Glutamatergic neuron (in vitro differentiated cells): ENCODE data around the gene HADHB. TPM values are rescaled to one million over a fixed set of nuclear protein-coding genes. Genes with fewer than 3 reads are reported as not detected.

ENCODE experiments used
- DNase-seq: peaks from one replicate; pipeline ENCODE4 v3.0.0; 2022
- H3K27ac Mint-ChIP-seq: one replicate; pipeline ENCODE4 v1.8.0; 2020; ENCODE audit warnings: mild to moderate bottlenecking, mixed read lengths, inconsistent platforms; ENCODE audit not compliant: unreplicated experiment
- H3K27me3 Mint-ChIP-seq: one replicate; pipeline ENCODE4 v1.8.0; 2020; ENCODE audit warnings: mild to moderate bottlenecking, moderate library complexity, mixed read lengths, inconsistent platforms; ENCODE audit not compliant: unreplicated experiment
- H3K36me3 Mint-ChIP-seq: one replicate; pipeline ENCODE4 v1.8.0; 2020; ENCODE audit warnings: mild to moderate bottlenecking, mixed read lengths, inconsistent platforms; ENCODE audit not compliant: unreplicated experiment
- H3K4me1 Mint-ChIP-seq: one replicate; pipeline ENCODE4 v1.8.0; 2020; ENCODE audit warnings: mild to moderate bottlenecking, low read depth, mixed read lengths, inconsistent platforms; ENCODE audit not compliant: unreplicated experiment
- H3K4me3 Mint-ChIP-seq: one replicate; pipeline ENCODE4 v1.8.0; 2020; ENCODE audit warnings: mild to moderate bottlenecking, mixed read lengths, inconsistent platforms; ENCODE audit not compliant: unreplicated experiment
- H3K9me3 Mint-ChIP-seq: one replicate; pipeline ENCODE4 v1.8.0; 2020; ENCODE audit warnings: mild to moderate bottlenecking, moderate library complexity, mixed read lengths, inconsistent platforms; ENCODE audit not compliant: unreplicated experiment
- total RNA-seq: library from RNA; stranded (reverse); fragmentation: NEBNext Ultra II Directional; extraction: Animal tissue kit (Norgen Biotek cat#: 25700); gene quantifications from one replicate; pipeline ENCODE4 v1.2.1, GENCODE V29; 2021; ENCODE audit not compliant: unreplicated experiment
- TF ChIP-seq, protein P1 (sequence below): fragments of 200-600 bp; sonication (generic); IDR thresholded peaks from one replicate; pipeline ENCODE4 v1.5.0; 2021; ENCODE audit not compliant: partially characterized antibody, unreplicated experiment

HADHB gene
- total RNA-seq, 1 donor from 2014 or later = 30.5 TPM

DNA sequence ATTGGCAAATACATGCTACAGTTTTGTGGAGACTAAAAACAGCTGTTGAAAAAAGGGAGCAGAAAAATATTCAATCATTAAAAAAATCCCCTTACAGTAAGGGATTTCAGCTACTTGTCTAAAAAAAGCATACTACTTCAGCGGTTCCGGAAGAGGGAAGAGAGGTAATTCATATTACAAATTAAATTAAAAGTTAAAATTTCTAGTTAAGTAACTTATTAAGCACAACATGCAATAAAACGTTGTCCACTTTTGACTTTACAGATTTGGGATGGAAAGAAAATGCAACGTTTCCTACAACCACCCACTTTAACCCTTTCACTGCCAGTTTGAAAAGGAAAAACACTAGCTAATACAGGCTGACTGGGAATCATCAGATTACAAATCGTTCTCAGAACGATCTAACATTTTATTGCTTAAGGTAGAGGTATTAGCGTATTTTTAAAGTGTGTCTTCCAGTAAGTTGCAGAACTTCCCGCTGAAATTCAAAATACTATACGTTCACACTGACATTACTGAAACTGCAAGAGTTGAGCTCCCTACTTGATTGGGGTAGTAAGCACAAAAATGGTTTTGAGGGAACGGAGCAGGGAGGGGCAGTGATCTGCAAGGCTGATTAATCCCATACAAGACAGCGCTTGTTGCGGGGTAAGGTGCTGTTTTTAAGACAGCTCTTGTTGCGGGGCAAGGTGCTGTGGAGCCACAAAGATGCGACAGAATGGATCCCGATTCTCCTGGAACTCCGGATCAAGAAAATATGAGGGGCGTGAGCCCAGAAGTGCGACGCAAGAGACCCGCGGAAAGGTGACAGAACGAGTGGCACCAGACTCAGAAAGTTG, 1.1 kb upstream of the HADHB start:
- peak overlapping the region; percentile 96 for H3K4me3 Mint-ChIP-seq
- TF ChIP-seq, protein P1, sequence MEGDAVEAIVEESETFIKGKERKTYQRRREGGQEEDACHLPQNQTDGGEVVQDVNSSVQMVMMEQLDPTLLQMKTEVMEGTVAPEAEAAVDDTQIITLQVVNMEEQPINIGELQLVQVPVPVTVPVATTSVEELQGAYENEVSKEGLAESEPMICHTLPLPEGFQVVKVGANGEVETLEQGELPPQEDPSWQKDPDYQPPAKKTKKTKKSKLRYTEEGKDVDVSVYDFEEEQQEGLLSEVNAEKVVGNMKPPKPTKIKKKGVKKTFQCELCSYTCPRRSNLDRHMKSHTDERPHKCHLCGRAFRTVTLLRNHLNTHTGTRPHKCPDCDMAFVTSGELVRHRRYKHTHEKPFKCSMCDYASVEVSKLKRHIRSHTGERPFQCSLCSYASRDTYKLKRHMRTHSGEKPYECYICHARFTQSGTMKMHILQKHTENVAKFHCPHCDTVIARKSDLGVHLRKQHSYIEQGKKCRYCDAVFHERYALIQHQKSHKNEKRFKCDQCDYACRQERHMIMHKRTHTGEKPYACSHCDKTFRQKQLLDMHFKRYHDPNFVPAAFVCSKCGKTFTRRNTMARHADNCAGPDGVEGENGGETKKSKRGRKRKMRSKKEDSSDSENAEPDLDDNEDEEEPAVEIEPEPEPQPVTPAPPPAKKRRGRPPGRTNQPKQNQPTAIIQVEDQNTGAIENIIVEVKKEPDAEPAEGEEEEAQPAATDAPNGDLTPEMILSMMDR = no peak
- no peak for DNase-seq
- peaks cover 5% of the 10 kb centered on the region for H3K9me3 Mint-ChIP-seq
- peaks cover 9% of the 10 kb centered on the region for H3K4me1 Mint-ChIP-seq
- H3K27ac Mint-ChIP-seq = peak overlapping the region; percentile 93
- H3K27me3 Mint-ChIP-seq = no peaks in the 10 kb centered on the region
- H3K36me3 Mint-ChIP-seq = no peaks in the 10 kb centered on the region

DNA sequence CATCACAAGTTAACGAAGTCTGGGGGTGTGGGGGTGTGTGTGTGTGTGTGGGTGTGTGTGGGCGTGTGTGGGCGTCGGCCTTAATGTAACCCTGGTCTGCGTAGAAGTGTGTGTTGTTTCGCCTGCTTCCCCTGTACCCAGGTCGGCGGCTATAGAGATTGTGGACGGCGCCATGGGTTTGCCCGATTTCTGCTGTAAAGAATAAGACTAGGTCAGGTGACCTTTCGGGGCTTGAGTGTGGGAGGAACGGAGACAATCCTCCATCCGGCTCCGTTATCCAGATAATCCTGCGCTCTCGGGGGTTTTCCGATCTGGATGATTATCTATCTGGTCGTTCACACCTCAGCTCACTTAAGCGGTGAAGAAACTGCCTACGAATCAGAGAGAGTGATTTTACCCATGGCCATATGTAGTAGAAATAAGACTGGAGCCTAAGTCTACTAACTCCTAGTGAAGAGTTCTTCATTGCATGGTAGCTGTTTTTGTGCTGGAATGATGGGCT, 543 bp downstream of the HADHB start:
- H3K4me3 Mint-ChIP-seq = peak overlapping the region; percentile 96
- TF ChIP-seq, protein P1 = no peak
- H3K36me3 Mint-ChIP-seq = no peaks in the 10 kb centered on the region
- peak overlapping the region; percentile 93 for H3K27ac Mint-ChIP-seq
- peak; percentile 47 for DNase-seq
- peaks cover 4% of the 10 kb centered on the region for H3K9me3 Mint-ChIP-seq
- H3K4me1 Mint-ChIP-seq = peaks cover 9% of the 10 kb centered on the region
- H3K27me3 Mint-ChIP-seq = no peaks in the 10 kb centered on the region

DNA sequence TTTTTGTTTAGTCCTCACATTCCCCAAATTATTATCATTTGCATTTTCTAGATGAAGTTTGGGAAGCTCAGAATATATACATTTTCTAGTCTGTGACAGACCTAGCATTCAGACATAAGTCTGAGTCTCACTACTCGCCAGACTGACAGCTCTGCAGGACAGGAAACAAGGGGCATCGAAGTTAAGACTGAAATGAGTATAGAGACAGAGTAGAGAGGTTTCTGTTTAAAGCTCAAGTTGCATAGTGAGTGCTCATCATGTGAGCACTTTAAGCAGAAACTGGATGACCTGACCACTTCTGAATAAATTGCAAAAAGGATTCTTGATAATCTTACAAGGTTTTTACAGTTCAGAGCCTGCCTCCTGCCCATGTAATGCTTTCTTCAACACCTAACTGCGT, 1.1 kb downstream of the HADHB start:
- H3K4me1 Mint-ChIP-seq = peaks cover 9% of the 10 kb centered on the region
- no peaks in the 10 kb centered on the region for H3K27me3 Mint-ChIP-seq
- peaks cover 4% of the 10 kb centered on the region for H3K9me3 Mint-ChIP-seq
- no peaks in the 10 kb centered on the region for H3K36me3 Mint-ChIP-seq
- peak overlapping the region; percentile 96 for H3K4me3 Mint-ChIP-seq
- TF ChIP-seq, protein P1 = no peak
- peak overlapping the region; percentile 93 for H3K27ac Mint-ChIP-seq
- DNase-seq = no peak

DNA sequence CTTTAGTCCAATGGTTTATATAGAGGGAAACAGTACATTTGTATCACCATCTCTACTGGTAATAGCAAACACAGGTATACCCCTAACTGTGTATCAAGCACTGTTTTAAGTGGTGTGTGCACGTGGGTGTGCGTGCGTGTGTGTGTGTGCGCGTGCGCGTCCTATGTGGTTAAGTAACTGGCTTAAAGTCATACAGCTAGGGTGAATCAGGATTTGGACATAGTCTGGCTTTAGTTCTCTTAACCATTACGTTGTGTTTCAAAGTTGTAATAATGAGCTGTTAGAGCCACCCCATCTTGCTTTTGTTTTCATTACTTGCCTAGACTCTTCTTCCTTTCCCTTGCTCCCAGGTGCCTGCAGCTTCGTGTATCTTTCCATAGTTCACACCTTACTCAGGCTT, 2.1 kb downstream of the HADHB start:
- no peak for DNase-seq
- Mint-ChIP-seq H3K4me3 (peak overlapping the region; percentile 8), H3K27me3 (no peaks in the 10 kb centered on the region), H3K27ac (no peak overlapping the region), H3K9me3 (peaks cover 4% of the 10 kb centered on the region), H3K4me1 (peaks cover 9% of the 10 kb centered on the region), H3K36me3 (no peaks in the 10 kb centered on the region)
- TF ChIP-seq, protein P1 = no peak

DNA sequence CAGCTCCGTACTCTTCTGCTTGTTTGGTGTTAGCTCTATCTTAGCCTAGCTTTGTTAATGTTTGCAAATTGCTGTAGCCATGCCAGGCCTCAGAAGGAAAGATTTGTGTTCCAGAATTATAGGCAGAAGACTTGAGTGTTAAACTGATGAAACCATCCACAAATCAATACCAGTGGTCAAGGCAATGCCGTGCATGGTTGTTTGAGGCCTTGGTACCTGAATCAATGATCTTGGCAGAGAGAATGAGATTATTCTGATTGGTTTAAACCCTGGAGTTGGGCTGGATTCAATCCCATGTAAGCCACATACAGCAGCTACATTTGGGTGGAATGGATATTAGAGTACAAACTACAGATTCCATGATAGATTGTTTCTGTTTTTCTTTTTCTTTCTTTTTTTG, 4.9 kb downstream of the HADHB start:
- no peaks in the 10 kb centered on the region for H3K27me3 Mint-ChIP-seq
- H3K27ac Mint-ChIP-seq = no peak overlapping the region
- TF ChIP-seq, protein P1 = no peak
- H3K4me1 Mint-ChIP-seq = peaks cover 4% of the 10 kb centered on the region
- peaks cover 4% of the 10 kb centered on the region for H3K9me3 Mint-ChIP-seq
- DNase-seq = no peak
- no peaks in the 10 kb centered on the region for H3K36me3 Mint-ChIP-seq
- H3K4me3 Mint-ChIP-seq = no peak overlapping the region
